Stomach (tissue), 9 donors: ENCODE results near the gene QRICH2. TPM values are rescaled to one million over a fixed set of nuclear protein-coding genes. Genes with fewer than 3 reads are reported as not detected.
"Not testable (repeated sequence)": the region's sequence is repeated elsewhere in the genome, so short reads cannot be mapped to it uniquely, and the experiment has no call there.

ENCODE experiments used
- DNase-seq, 2 donors: peaks; one replicate each; pipeline versions ENCODE4 v3.0.0 to v3.0.0-alpha.2; 2013 to 2019
- H3K27ac ChIP-seq, 5 donors: fragments of 200-600 bp in 4 of 5; sonication (generic) in 4 of 5; one replicate each; pipeline ENCODE4 v1.5.1; 2013 to 2019; ENCODE audit warnings: mild to moderate bottlenecking in 1 of 5, moderate library complexity in 1 of 5
- H3K27me3 ChIP-seq, 3 donors: fragments of 200-600 bp; sonication (generic); one replicate each; pipeline ENCODE4 v1.5.1; 2017 to 2019; ENCODE audit warnings: mixed run types in 1 of 3
- H3K36me3 ChIP-seq, 4 donors: fragments of 200-600 bp; sonication (generic); 1 replicate in 3 of 4; 2 replicates in 1 of 4; pipeline ENCODE4 v1.5.1; 2016 to 2019
- H3K4me1 ChIP-seq, 4 donors: fragments of 200-600 bp; sonication (generic); one replicate each; pipeline ENCODE4 v1.5.1; 2016 to 2019
- H3K4me3 ChIP-seq, 4 donors: fragments of 200-600 bp; sonication (generic) in 3 of 4; one replicate each; pipeline ENCODE4 v1.5.1; 2016 to 2019; ENCODE audit warnings: mild to moderate bottlenecking in 1 of 4
- H3K9me3 ChIP-seq, 4 donors: fragments of 200-600 bp; sonication (generic); one replicate each; pipeline ENCODE4 v1.5.1; 2016 to 2019
- CTCF ChIP-seq, 7 experiments: fragments of 450-650 bp in 4 of 7; fragments of 200-600 bp in 3 of 7; sonication (generic) in 3 of 7; IDR thresholded peaks; one replicate each; pipeline ENCODE4 v1.5.1; 2016 to 2019; ENCODE audit warnings: antibody characterized with exemption in 7 of 7, control low read depth in 2 of 7, mild to moderate bottlenecking in 1 of 7
- EP300 ChIP-seq: sonication (generic); formaldehyde crosslinking; IDR thresholded peaks from one replicate; pipeline ENCODE4 v1.6.1; 2017; ENCODE audit warnings: antibody characterized with exemption
- POLR2A ChIP-seq, 4 donors: fragments of 450-650 bp; IDR thresholded peaks; one replicate each; pipeline ENCODE4 v1.6.1; 2016; ENCODE audit warnings: antibody characterized with exemption in 4 of 4, control low read depth in 2 of 4, mild to moderate bottlenecking in 1 of 4, moderate library complexity in 1 of 4
- POLR2AphosphoS5 ChIP-seq, 3 donors: sonication (generic); formaldehyde crosslinking; IDR thresholded peaks; one replicate each; pipeline ENCODE4 v1.6.1; 2016; ENCODE audit warnings: antibody characterized with exemption in 3 of 3
- WGBS, 5 donors: extraction: QIAGEN DNeasy Blood & Tissue Kit in 3 of 5; methylation state at CpG; one replicate each; pipeline versions ENCODE4 v1.1.5 to v1.1.7; 2013 to 2018; 5-methylcytosine and 5-hydroxymethylcytosine counted together
- intact Hi-C: fragments of 100-400 bp; cut with DNase I; formaldehyde crosslinking; loops from one replicate; pipeline ENCODE4 v1.15.1; 2023; ENCODE audit warnings: low total_unique reads
- polyA plus RNA-seq, 3 donors: library from polyadenylated mRNA; stranded (reverse); fragments of 200-250 nt; gene quantifications; one replicate each; pipeline ENCODE4 v1.2.3, GENCODE V29; 2013
- total RNA-seq, 5 donors: library from RNA; depleted of rRNA; stranded (reverse); fragments of >200 nt; gene quantifications; one replicate each; pipeline versions ENCODE4 v1.1.0 to v1.2.3, GENCODE V29; 2014 to 2016
- donor health status: healthy with polysubstance abuse.
- donor health status: Bipolar disorder and iron deficiency.
- donor health status: healthy.

Gene QRICH2
- total and polyA plus RNA-seq, 8 donors: 0.72 to 12.5 (median 3.9) TPM

GRCh38 chr17:76312735-76313134 lies 4.7 kb upstream of the QRICH2 start:
- H3K9me3 ChIP-seq: no peaks in the 10 kb centered on the region
- no peaks in the 10 kb centered on the region for H3K27me3 ChIP-seq
- no peak overlapping the region for H3K4me3 ChIP-seq
- intact Hi-C loops: no loop called here
- DNase-seq: no peak
- H3K4me1 ChIP-seq: no peaks in the 10 kb centered on the region
- no peak for TF ChIP-seq POLR2A (IDR thresholded peaks at IDR 0.05)
- no peak for TF ChIP-seq EP300
- no peak for TF ChIP-seq CTCF (IDR thresholded peaks at IDR 0.05)
- TF ChIP-seq POLR2AphosphoS5 (IDR thresholded peaks at IDR 0.05): no peak
- H3K36me3 ChIP-seq: peaks cover 23 to 87% (median 84%) of the 10 kb centered on the region in 4 donors
- WGBS, 5 donors: 82 to 92% (median 86%) methylated on average over 9 of the region's 9 CpGs
- H3K27ac ChIP-seq: no peak overlapping the region

- Histone ChIP-seq H3K27me3 (no peaks in the 10 kb centered on the region), H3K36me3 (peaks cover 23 to 76% (median 73%) of the 10 kb centered on the region in 4 donors), H3K4me3 (no peak overlapping the region), H3K27ac (no peak overlapping the region), H3K4me1 (no peaks in the 10 kb centered on the region), H3K9me3 (no peaks in the 10 kb centered on the region)
- no peak for DNase-seq
- WGBS, 5 donors: 82 to 91% (median 88%) methylated on average over 4 of the region's 4 CpGs
- intact Hi-C loops: no loop called here
- TF ChIP-seq POLR2AphosphoS5 (IDR thresholded peaks at IDR 0.05): no peak
- TF ChIP-seq POLR2A (IDR thresholded peaks at IDR 0.05): no peak
- TF ChIP-seq EP300: no peak
- TF ChIP-seq CTCF (IDR thresholded peaks at IDR 0.05): no peak
Measured at GRCh38 chr17:76309461-76309860, 1.4 kb upstream of the QRICH2 start.

DNA sequence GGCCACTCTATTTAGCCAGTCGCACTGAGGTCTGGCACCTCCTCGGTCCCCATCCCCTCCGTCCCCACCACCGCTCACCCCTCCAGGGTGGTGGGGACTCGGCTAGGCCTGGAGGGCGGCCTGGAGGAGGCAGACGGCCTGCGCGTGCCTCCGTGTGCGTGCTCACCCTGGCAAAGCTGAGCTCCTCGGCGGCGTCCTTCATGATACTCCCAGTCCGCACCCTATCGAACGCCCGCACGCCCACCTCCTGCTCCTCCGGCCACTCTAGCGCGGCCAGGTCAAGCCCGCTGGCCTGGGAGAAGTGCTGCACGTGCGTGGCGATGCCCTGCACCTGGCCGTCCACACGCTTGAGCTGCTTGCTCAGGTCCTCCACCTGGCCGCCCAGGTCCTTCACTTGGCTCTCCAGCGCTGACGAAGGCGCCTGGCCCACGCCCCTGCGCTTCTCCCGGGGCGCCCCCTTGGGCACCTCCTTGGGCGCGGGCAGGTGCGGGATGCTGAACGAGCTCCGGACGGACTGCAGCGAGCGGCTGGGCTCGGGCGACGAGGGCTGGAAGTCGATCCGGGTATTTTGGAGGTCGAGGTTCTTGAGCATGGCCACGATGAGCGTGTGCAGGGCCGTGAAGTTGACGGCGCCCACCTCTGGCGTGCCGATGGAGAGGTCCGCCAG lies 644 bp downstream of the QRICH2 start:
- WGBS, 5 donors: 95 to 98% (median 97%) methylated on average over 55 to 58 of the region's 58 CpGs
- Histone ChIP-seq H3K27ac (no peak overlapping the region), H3K4me3 (no peak overlapping the region), H3K36me3 (peaks cover 14 to 56% (median 55%) of the 10 kb centered on the region in 4 donors), H3K9me3 (no peaks in the 10 kb centered on the region), H3K4me1 (no peaks in the 10 kb centered on the region), H3K27me3 (no peaks in the 10 kb centered on the region)
- intact Hi-C loops: no loop called here
- DNase-seq: no peak
- TF ChIP-seq CTCF (IDR thresholded peaks at IDR 0.05): no peak
- no peak for TF ChIP-seq EP300
- no peak for TF ChIP-seq POLR2AphosphoS5 (IDR thresholded peaks at IDR 0.05)
- TF ChIP-seq POLR2A (IDR thresholded peaks at IDR 0.05): no peak

GRCh38 chr17:76305135-76305454 lies 3.0 kb downstream of the QRICH2 start:
- WGBS, 5 donors: 77 to 94% (median 87%) methylated on average over 3 of the region's 3 CpGs
- intact Hi-C loops, H3K4me1 ChIP-seq, H3K27ac ChIP-seq, DNase-seq, H3K9me3 ChIP-seq, H3K27me3 ChIP-seq, H3K4me3 ChIP-seq: not testable (repeated sequence)
- H3K36me3 ChIP-seq: peaks cover 0 to 33% (median 32%) of the 10 kb centered on the region in 4 donors
